Hematopoietic multipotent progenitor cell treated with erythropoietin and hydrocortisone succinate and interleukin-3 and kit ligand, for 17 days (in vitro differentiated cells): ENCODE data around the gene STK32C.
"Not testable (repeated sequence)": the region's sequence is repeated elsewhere in the genome, so short reads cannot be mapped to it uniquely, and the experiment has no call there.

Experiments
- DNase-seq: peaks from one replicate; pipeline ENCODE4 v3.0.0-alpha.2; 2015; ENCODE audit warnings: low spot score

STK32C gene

GRCh38 chr10:132317477-132317876, 9.7 kb upstream of the STK32C start:
- DNase-seq = not testable (repeated sequence)

GRCh38 chr10:132316133-132316532, 8.4 kb upstream of the STK32C start:
- no peak for DNase-seq

GRCh38 chr10:132314881-132315280, 7.1 kb upstream of the STK32C start:
- DNase-seq = not testable (repeated sequence)

GRCh38 chr10:132314336-132314735, 6.6 kb upstream of the STK32C start:
- no peak for DNase-seq

- no peak for DNase-seq
These were observed 6.1 kb upstream of the STK32C start for GRCh38 chr10:132313865-132314264.

- no peak for DNase-seq
These were observed 5.6 kb upstream of the STK32C start for GRCh38 chr10:132313305-132313704.

- no peak for DNase-seq
These were observed 3.7 kb upstream of the STK32C start for GRCh38 chr10:132311338-132311939.

GRCh38 chr10:132310701-132311337, 3.1 kb upstream of the STK32C start:
- DNase-seq = no peak

GRCh38 chr10:132309879-132310591, 2.3 kb upstream of the STK32C start:
- DNase-seq = no peak

- DNase-seq = no peak
These were observed 1.7 kb upstream of the STK32C start for GRCh38 chr10:132309471-132309865.

GRCh38 chr10:132308587-132309470, 1.1 kb upstream of the STK32C start:
- no peak for DNase-seq

GRCh38 chr10:132306864-132307751, 642 bp downstream of the STK32C start:
- DNase-seq = no peak

- DNase-seq = no peak
These were observed 1.4 kb downstream of the STK32C start for GRCh38 chr10:132306343-132306685.

GRCh38 chr10:132305654-132306342, 2.0 kb downstream of the STK32C start:
- DNase-seq = no peak

GRCh38 chr10:132304756-132305509, 2.8 kb downstream of the STK32C start:
- DNase-seq = no peak

GRCh38 chr10:132303361-132304115, 4.2 kb downstream of the STK32C start:
- DNase-seq = no peak

- no peak for DNase-seq
These were observed 5.1 kb downstream of the STK32C start for GRCh38 chr10:132302421-132303310.
